WTC11 (cell line): Measurements from ENCODE around the gene MEAK7. TPM values are rescaled to one million over a fixed set of nuclear protein-coding genes. Genes with fewer than 3 reads are reported as not detected.

Source experiments
- ATAC-seq: fragments of 200-7000 bp; cut with Tn5 transposase; 2 replicates; pipeline ENCODE4 v1.10.0; 2021; ENCODE audit warnings: mild to moderate bottlenecking, moderate library complexity
- CTCF ChIA-PET: fragments of 300-600 bp; sonication (Branson Sonifier 250); formaldehyde crosslinking; loops from one replicate; lab custom pipeline; 2021; ENCODE audit warnings: antibody characterized with exemption; lab: Charles Lee
- POLR2A ChIA-PET: fragments of 350-600 bp; sonication (Branson Sonifier 250); formaldehyde crosslinking; loops from one replicate; lab custom pipeline; 2021; ENCODE audit warnings: antibody characterized with exemption; lab: Charles Lee
- DNase-seq: peaks from one replicate; pipeline ENCODE4 v3.0.0; 2021; ENCODE audit warnings: low spot score
- H3K27ac Mint-ChIP-seq: 2 replicates; pipeline ENCODE4 v1.8.0; 2021; ENCODE audit warnings: mixed read lengths
- H3K27me3 Mint-ChIP-seq: 2 replicates; pipeline ENCODE4 v1.8.0; 2021; ENCODE audit warnings: low read depth, mild to moderate bottlenecking, moderate library complexity, mixed read lengths
- H3K36me3 Mint-ChIP-seq: 2 replicates; pipeline ENCODE4 v1.8.0; 2021; ENCODE audit warnings: mixed read lengths
- H3K4me1 Mint-ChIP-seq: 2 replicates; pipeline ENCODE4 v1.8.0; 2022; ENCODE audit warnings: mixed read lengths
- H3K4me3 Mint-ChIP-seq: 2 replicates; pipeline ENCODE4 v1.8.0; 2021; ENCODE audit warnings: mild to moderate bottlenecking, moderate library complexity, mixed read lengths
- H3K9me3 Mint-ChIP-seq: 2 replicates; pipeline ENCODE4 v1.8.0; 2021; ENCODE audit warnings: mixed read lengths
- AR ChIP-seq: fragments of 250-450 bp; sonication (Bioruptor Pico); IDR thresholded peaks from 2 replicates; pipeline ENCODE4 v1.9.0; 2021; ENCODE audit warnings: mild to moderate bottlenecking
- ATF1 ChIP-seq: sonication (generic); formaldehyde crosslinking; IDR thresholded peaks from 2 replicates; pipeline ENCODE4 v1.8.1; 2023; ENCODE audit warnings: mild to moderate bottlenecking, moderate library complexity, missing genetic modification reagents
- CBFB ChIP-seq: sonication (generic); formaldehyde crosslinking; IDR thresholded peaks from 2 replicates; pipeline ENCODE4 v1.8.1; 2022; ENCODE audit warnings: mild to moderate bottlenecking, low read depth, missing genetic modification reagents
- EMX1 ChIP-seq: fragments of 250-450 bp; sonication (Bioruptor Pico); IDR thresholded peaks from 2 replicates; pipeline ENCODE4 v1.8.0; 2021; ENCODE audit warnings: mild to moderate bottlenecking
- ESRRA ChIP-seq: sonication (generic); formaldehyde crosslinking; IDR thresholded peaks from 2 replicates; pipeline ENCODE4 v1.8.1; 2022; ENCODE audit warnings: mild to moderate bottlenecking, missing genetic modification reagents, borderline replicate concordance
- ETV6 ChIP-seq: sonication (generic); formaldehyde crosslinking; IDR thresholded peaks from 2 replicates; pipeline ENCODE4 v1.8.1; 2022; ENCODE audit warnings: mild to moderate bottlenecking, missing genetic modification reagents
- FOXK1 ChIP-seq: sonication (generic); formaldehyde crosslinking; IDR thresholded peaks from 2 replicates; pipeline ENCODE4 v1.8.0; 2022; ENCODE audit warnings: mild to moderate bottlenecking, moderate library complexity, missing genetic modification reagents
- JAZF1 ChIP-seq: fragments of 250-450 bp; sonication (Bioruptor Pico); IDR thresholded peaks from 2 replicates; pipeline ENCODE4 v1.9.0; 2021; ENCODE audit warnings: moderate library complexity, mild to moderate bottlenecking, inconsistent platforms
- MYBL2 ChIP-seq: sonication (generic); formaldehyde crosslinking; IDR thresholded peaks from 2 replicates; pipeline ENCODE4 v1.8.1; 2023; ENCODE audit warnings: mild to moderate bottlenecking, moderate library complexity, missing genetic modification reagents
- NFATC4 ChIP-seq: fragments of 250-450 bp; sonication (Bioruptor Pico); IDR thresholded peaks from 2 replicates; pipeline ENCODE4 v1.9.0; 2021; ENCODE audit warnings: mild to moderate bottlenecking
- NFE2L1 ChIP-seq: sonication (generic); formaldehyde crosslinking; IDR thresholded peaks from 2 replicates; pipeline ENCODE4 v1.8.1; 2023; ENCODE audit warnings: missing genetic modification reagents
- NFYB ChIP-seq: sonication (generic); formaldehyde crosslinking; conservative IDR thresholded peaks from 2 replicates; pipeline ENCODE4 v1.8.0; 2022; ENCODE audit warnings: low read depth, missing genetic modification reagents
- OVOL2 ChIP-seq: fragments of 250-450 bp; sonication (Bioruptor Pico); IDR thresholded peaks from 2 replicates; pipeline ENCODE4 v1.9.0; 2021; ENCODE audit warnings: mild to moderate bottlenecking, borderline replicate concordance
- RELA ChIP-seq: sonication (generic); formaldehyde crosslinking; IDR thresholded peaks from 2 replicates; pipeline ENCODE4 v1.8.1; 2022; ENCODE audit warnings: missing genetic modification reagents, mild to moderate bottlenecking, borderline replicate concordance
- SMAD3 ChIP-seq: sonication (generic); formaldehyde crosslinking; IDR thresholded peaks from 2 replicates; pipeline ENCODE4 v1.8.0; 2022; ENCODE audit warnings: missing genetic modification reagents, mild to moderate bottlenecking, borderline replicate concordance
- TEAD1 ChIP-seq: sonication (generic); formaldehyde crosslinking; IDR thresholded peaks from 2 replicates; pipeline ENCODE4 v1.8.0; 2022; ENCODE audit warnings: mild to moderate bottlenecking, missing genetic modification reagents
- USF2 ChIP-seq: sonication (generic); formaldehyde crosslinking; IDR thresholded peaks from 2 replicates; pipeline ENCODE4 v1.8.1; 2023; ENCODE audit warnings: mild to moderate bottlenecking, missing genetic modification reagents, moderate library complexity
- ZBTB21 ChIP-seq: sonication (generic); formaldehyde crosslinking; IDR thresholded peaks from 2 replicates; pipeline ENCODE4 v1.8.1; 2023; ENCODE audit warnings: mild to moderate bottlenecking, missing genetic modification reagents, borderline replicate concordance
- ZNF219 ChIP-seq: sonication (generic); formaldehyde crosslinking; IDR thresholded peaks from 2 replicates; pipeline ENCODE4 v1.8.0; 2023; ENCODE audit warnings: missing genetic modification reagents, mild to moderate bottlenecking, borderline replicate concordance
- ZNF263 ChIP-seq: sonication (generic); formaldehyde crosslinking; IDR thresholded peaks from 2 replicates; pipeline ENCODE4 v1.8.1; 2022; ENCODE audit warnings: low read depth, mild to moderate bottlenecking, moderate library complexity, missing genetic modification reagents
- ZNF416 ChIP-seq: fragments of 250-450 bp; sonication (Bioruptor Pico); IDR thresholded peaks from 2 replicates; pipeline ENCODE4 v1.9.0; 2021; ENCODE audit warnings: mild to moderate bottlenecking, inconsistent platforms
- ZNF423 ChIP-seq: fragments of 250-450 bp; sonication (Bioruptor Pico); IDR thresholded peaks from 2 replicates; pipeline ENCODE4 v2.1.2; 2022; ENCODE audit warnings: mild to moderate bottlenecking, moderate library complexity
- ZNF425 ChIP-seq: fragments of 250-450 bp; sonication (Bioruptor Pico); conservative IDR thresholded peaks from 2 replicates; pipeline ENCODE4 v1.9.0; 2021; ENCODE audit warnings: mild to moderate bottlenecking
- ZNF671 ChIP-seq: fragments of 250-450 bp; sonication (Bioruptor Pico); IDR thresholded peaks from 2 replicates; pipeline ENCODE4 v1.8.0; 2021; ENCODE audit warnings: mild to moderate bottlenecking
- total RNA-seq: library from RNA; stranded (reverse); gene quantifications from 3 replicates; pipeline ENCODE4 v1.2.3, GENCODE V29; 2021
- TF ChIP-seq, protein P1 (sequence below): sonication (generic); formaldehyde crosslinking; IDR thresholded peaks from 2 replicates; pipeline ENCODE4 v1.8.1; 2022; ENCODE audit warnings: mild to moderate bottlenecking, moderate library complexity, missing genetic modification reagents

MEAK7 gene
- total RNA-seq, 1 experiment from 2014 or later, result 14.4 TPM

DNA sequence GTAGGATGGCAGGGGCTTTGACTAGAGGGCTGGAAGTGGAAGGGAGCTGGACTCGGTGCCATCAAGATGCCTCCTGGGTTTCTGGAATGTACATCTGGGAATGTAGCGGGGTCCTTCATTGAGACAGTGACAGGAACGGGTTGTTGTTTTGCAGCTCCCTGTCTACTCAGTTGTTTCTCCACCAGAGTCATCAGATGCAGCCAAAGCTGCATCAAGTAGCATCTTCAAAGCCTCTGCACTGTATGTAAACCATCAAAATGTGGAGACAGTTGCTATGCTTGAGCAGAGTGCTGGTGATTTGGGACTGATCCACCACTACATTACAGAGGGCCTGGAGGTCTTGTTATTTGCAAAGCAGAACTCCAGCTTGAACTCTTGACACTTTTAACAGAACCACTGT lies 25.1 kb upstream of the MEAK7 start:
- H3K27me3 Mint-ChIP-seq, result peaks cover 9% of the 10 kb centered on the region
- DNase-seq (no peak), ATAC-seq (no peak)
- POLR2A ChIA-PET, result no interaction called here
- H3K4me1 Mint-ChIP-seq, result peaks cover 40% of the 10 kb centered on the region
- no peak overlapping the region for H3K27ac Mint-ChIP-seq
- H3K4me3 Mint-ChIP-seq, result no peak overlapping the region
- H3K9me3 Mint-ChIP-seq, result peaks cover 17% of the 10 kb centered on the region
- CTCF ChIA-PET, result interaction anchor here (1.4 to 2.3 kb wide), 3 partner anchors 24 to 93 kb away, joined by 5 to 10 read pairs (median 6); no protein-coding TSS in a partner anchor
- peaks cover 9% of the 10 kb centered on the region for H3K36me3 Mint-ChIP-seq
- TF ChIP-seq NFATC4 (CRISPR knock-in tag) (no peak), ZNF263 (CRISPR knock-in tag) (no peak), NFYB (CRISPR knock-in tag) (no peak), JAZF1 (CRISPR knock-in tag) (no peak), FOXK1 (no peak), ZBTB21 (CRISPR knock-in tag) (no peak), EMX1 (CRISPR knock-in tag) (no peak), SMAD3 (no peak), ZNF416 (CRISPR knock-in tag) (no peak), ZNF423 (no peak), ZNF671 (CRISPR knock-in tag) (no peak), OVOL2 (no peak), RELA (CRISPR knock-in tag) (no peak)

- no peak for ATAC-seq
- ChIA-PET CTCF (interaction anchor here (0.7 to 2.3 kb wide), 5 partner anchors 17 to 211 kb away, joined by 3 to 10 read pairs (median 6); no protein-coding TSS in a partner anchor), POLR2A (interaction anchor here (0.6 to 1.4 kb wide), 3 partner anchors 10 to 33 kb away, joined by 3 to 5 read pairs (median 3); no protein-coding TSS in a partner anchor)
- no peak overlapping the region for H3K4me3 Mint-ChIP-seq
- H3K27me3 Mint-ChIP-seq, result peaks cover 9% of the 10 kb centered on the region
- no peak overlapping the region for H3K27ac Mint-ChIP-seq
- TF ChIP-seq ETV6, result no peak
- TF ChIP-seq ZBTB21 (CRISPR knock-in tag), result no peak
- TF ChIP-seq RELA (CRISPR knock-in tag), result no peak
- TF ChIP-seq JAZF1 (CRISPR knock-in tag), result no peak
- TF ChIP-seq ZNF671 (CRISPR knock-in tag), result no peak
- no peak for TF ChIP-seq ESRRA
- no peak for TF ChIP-seq NFE2L1
- TF ChIP-seq ATF1 (CRISPR knock-in tag), result no peak
- TF ChIP-seq ZNF219 (CRISPR knock-in tag), result no peak
- no peak for TF ChIP-seq USF2 (CRISPR knock-in tag)
- TF ChIP-seq TEAD1 (CRISPR knock-in tag), result no peak
- TF ChIP-seq ZNF425 (CRISPR knock-in tag), result no peak
- no peak for TF ChIP-seq MYBL2 (CRISPR knock-in tag)
- TF ChIP-seq AR (CRISPR knock-in tag), result no peak
- TF ChIP-seq CBFB (CRISPR knock-in tag), result no peak
- TF ChIP-seq, protein P1, sequence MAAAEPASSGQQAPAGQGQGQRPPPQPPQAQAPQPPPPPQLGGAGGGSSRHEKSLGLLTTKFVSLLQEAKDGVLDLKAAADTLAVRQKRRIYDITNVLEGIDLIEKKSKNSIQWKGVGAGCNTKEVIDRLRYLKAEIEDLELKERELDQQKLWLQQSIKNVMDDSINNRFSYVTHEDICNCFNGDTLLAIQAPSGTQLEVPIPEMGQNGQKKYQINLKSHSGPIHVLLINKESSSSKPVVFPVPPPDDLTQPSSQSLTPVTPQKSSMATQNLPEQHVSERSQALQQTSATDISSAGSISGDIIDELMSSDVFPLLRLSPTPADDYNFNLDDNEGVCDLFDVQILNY (CRISPR knock-in tag), result no peak
- no peak for DNase-seq
- peaks cover 36% of the 10 kb centered on the region for H3K4me1 Mint-ChIP-seq
- peaks cover 9% of the 10 kb centered on the region for H3K36me3 Mint-ChIP-seq
- peaks cover 17% of the 10 kb centered on the region for H3K9me3 Mint-ChIP-seq
These were observed 23.9 kb upstream of the MEAK7 start for GRCh38 chr16:84528322-84528721.
